HG03280 (cell line): ENCODE results near the gene DLL4.
A peak's percentile ranks its signal among the peaks of the same experiment; 100 is the strongest.

Experiments
- ATAC-seq: cut with Tn5 transposase; IDR thresholded peaks from one replicate; pipeline ENCODE4 v1.9.1; 2021; ENCODE audit warnings: mild to moderate bottlenecking, moderate library complexity; ENCODE audit not compliant: unreplicated experiment

The DLL4 gene

DNA sequence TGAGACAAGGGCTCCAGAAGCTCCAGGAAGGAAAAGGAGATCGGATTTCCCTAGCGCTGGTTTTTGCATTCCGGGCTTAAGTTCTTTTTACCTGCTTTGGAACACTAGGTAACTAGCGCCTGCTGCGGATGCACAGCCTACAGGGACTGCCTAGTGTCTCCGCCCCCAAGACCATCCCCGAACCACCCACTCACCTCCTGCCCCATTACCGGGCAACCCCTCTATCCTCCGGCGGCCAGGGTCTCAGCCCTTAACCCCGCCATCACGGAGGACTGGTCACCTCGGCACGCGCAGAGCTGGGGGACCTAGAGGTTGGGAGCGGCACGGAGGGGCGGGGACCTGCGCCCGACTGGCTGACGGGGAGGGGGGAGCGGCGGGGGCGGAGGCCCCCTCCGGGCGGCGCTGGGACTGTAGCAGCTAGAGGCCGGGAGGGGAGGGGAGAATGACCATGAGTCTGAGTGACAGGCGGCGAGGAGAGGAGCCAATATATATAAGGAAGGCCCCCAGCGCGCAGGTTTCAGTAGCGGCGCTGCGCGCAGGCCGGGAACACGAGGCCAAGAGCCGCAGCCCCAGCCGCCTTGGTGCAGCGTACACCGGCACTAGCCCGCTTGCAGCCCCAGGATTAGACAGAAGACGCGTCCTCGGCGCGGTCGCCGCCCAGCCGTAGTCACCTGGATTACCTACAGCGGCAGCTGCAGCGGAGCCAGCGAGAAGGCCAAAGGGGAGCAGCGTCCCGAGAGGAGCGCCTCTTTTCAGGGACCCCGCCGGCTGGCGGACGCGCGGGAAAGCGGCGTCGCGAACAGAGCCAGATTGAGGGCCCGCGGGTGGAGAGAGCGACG, at the start of gene DLL4:
Gene DLL4, plus strand, starts transcription at position 520 of the 839 bp plus-strand sequence. CDS start 329 bp downstream, outside the sequence.
- ATAC-seq = no peak

GRCh38 chr15:40879609-40880008, 49.5 kb upstream of the DLL4 start:
- no peak for ATAC-seq

- ATAC-seq = no peak
Measured at GRCh38 chr15:40881351-40881750, 47.8 kb upstream of the DLL4 start.

DNA sequence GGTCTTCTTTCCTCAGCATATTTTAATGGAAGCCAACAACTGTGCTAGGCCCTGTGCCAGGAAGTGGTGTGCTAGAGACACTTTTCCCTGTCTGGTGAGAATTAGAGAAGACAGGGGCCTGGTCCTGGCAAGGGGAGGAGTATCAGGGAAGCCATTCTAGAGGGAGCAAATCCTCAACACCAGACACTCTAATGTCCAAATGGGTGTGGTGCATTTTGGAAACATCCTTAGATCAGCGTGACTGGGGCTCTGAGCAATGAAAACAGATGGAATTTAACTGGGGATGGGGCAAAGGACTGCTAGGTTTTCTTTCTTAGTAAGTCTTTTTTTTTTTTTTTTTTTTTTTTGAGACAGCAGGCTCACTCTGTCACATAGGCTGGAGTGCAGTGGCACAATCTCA, 42.6 kb upstream of the DLL4 start:
- no peak for ATAC-seq

DNA sequence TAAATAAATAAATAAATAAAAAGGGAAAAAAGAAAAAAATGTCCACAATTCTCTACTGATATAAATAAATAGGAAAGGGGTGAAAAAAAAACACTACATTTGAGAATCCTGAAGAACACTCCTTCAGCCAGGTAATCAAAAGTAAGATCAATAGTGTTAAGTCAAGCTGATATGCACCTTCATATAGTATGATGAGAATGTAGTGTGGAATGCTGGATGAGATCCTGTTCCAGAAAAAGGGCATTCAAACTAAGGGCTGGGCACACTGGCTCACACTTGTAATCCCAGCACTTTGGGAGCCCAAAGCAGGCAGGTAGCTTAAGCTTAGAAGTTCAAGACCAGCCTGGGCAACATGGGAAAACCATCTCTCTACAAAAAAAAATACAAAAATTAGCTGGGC, 40.0 kb upstream of the DLL4 start:
- ATAC-seq = no peak

- no peak for ATAC-seq
Measured at GRCh38 chr15:40891138-40891537, 38.0 kb upstream of the DLL4 start.

GRCh38 chr15:40891810-40892446, 37.2 kb upstream of the DLL4 start:
- no peak for ATAC-seq

DNA sequence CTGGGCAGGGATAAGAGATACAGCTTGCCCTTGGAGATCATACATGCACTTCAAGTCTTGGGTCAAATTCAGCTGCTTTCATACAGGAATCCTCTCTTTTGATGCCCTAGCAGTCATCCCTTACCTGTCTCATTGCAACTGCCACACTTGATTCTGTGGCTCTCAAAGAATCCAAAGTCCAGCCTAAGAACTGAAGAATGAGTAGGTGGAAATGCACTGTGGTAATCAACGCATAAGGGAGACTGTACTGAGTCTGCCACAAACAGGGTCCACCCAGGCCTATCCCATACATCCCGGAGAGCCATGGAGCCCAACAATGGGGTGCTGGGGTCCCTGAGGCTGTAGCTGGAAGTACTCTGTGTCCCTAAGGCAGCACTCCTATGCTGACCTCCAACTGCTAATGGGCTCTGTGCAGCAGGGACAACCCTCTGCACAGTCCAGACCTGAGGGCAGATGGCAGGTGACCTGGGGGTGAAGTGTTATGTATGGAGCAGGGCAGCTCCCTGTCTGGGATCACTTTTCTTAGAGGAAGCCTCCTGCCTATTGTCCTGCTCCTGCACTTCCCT, 36.6 kb upstream of the DLL4 start:
- ATAC-seq = no peak

DNA sequence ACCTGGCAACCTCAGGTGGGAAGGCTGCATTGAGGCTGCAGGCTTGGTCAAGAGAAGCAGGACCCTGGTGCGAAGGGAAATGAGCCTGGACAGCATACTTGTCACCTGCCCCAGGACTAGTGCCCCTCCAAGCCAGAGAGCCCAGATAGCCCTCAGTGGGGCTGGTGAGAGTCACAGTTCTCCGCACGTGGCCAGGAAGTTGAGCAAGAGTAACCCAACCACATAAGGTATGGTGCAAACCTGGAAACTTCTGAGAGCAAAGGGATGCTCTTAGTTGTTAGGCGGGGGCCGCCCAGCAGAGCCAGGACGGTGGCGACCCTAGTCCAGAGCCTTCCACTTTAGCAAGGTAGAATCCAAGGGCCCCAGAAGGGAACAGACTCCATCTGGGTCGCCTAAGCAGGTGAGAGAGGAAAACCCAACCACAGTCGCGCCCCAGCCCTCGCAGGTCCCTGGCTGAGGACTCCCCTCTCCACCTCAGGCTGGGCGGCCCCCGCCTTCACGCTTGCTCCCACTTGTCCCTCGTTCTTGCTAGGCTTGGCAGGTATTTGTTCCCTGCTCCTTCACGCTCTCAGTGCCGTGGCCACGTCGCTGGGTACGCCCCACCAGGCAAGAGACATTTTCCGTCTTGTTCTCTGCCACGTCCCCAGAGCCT, 36.0 kb upstream of the DLL4 start:
- no peak for ATAC-seq

GRCh38 chr15:40893733-40894680, 35.1 kb upstream of the DLL4 start, which contains the start of gene VPS18:
TSS of gene VPS18 (plus strand) at chr15:40894450. CDS start at chr15:40894769, 319 bp downstream.
- ATAC-seq = peak; percentile 92

- peak; percentile 36 for ATAC-seq
Measured at GRCh38 chr15:40894681-40895448, 34.3 kb upstream of the DLL4 start.

DNA sequence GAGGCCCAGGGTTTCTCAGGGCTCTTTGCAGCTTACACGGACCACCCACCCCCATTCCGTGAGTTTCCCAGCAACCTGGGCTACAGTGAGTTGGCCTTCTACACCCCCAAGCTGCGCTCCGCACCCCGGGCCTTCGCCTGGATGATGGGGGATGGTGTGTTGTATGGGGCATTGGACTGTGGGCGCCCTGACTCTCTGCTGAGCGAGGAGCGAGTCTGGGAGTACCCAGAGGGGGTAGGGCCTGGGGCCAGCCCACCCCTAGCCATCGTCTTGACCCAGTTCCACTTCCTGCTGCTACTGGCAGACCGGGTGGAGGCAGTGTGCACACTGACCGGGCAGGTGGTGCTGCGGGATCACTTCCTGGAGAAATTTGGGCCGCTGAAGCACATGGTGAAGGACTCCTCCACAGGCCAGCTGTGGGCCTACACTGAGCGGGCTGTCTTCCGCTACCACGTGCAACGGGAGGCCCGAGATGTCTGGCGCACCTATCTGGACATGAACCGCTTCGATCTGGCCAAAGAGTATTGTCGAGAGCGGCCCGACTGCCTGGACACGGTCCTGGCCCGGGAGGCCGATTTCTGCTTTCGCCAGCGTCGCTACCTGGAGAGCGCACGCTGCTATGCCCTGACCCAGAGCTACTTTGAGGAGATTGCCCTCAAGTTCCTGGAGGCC, 29.5 kb upstream of the DLL4 start:
- ATAC-seq = no peak

GRCh38 chr15:40900256-40901052, 28.7 kb upstream of the DLL4 start:
- no peak for ATAC-seq

GRCh38 chr15:40901053-40901443, 28.1 kb upstream of the DLL4 start:
- ATAC-seq = no peak

DNA sequence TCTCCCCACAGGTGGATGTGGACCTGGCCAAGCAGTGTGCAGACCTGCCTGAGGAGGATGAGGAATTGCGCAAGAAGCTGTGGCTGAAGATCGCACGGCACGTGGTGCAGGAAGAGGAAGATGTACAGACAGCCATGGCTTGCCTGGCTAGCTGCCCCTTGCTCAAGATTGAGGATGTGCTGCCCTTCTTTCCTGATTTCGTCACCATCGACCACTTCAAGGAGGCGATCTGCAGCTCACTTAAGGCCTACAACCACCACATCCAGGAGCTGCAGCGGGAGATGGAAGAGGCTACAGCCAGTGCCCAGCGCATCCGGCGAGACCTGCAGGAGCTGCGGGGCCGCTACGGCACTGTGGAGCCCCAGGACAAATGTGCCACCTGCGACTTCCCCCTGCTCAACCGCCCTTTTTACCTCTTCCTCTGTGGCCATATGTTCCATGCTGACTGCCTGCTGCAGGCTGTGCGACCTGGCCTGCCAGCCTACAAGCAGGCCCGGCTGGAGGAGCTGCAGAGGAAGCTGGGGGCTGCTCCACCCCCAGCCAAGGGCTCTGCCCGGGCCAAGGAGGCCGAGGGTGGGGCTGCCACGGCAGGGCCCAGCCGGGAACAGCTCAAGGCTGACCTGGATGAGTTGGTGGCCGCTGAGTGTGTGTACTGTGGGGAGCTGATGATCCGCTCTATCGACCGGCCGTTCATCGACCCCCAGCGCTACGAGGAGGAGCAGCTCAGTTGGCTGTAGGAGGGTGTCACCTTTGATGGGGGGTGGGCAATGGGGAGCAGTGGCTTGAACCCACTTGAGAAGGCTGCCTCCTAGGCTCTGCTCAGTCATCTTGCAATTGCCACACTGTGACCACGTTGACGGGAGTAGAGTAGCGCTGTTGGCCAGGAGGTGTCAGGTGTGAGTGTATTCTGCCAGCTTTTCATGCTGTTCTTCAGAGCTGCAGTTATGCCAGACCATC, 26.3 kb upstream of the DLL4 start:
- ATAC-seq = no peak

GRCh38 chr15:40904552-40905201, 24.5 kb upstream of the DLL4 start:
- no peak for ATAC-seq
